Mammary epithelial cell (primary cell): ENCODE data around the gene ING5.

ENCODE experiments used
- EZH2 ChIP-seq: IDR thresholded peaks from 2 replicates; pipeline ENCODE4 v1.6.1; 2012; ENCODE audit warnings: low read length, inconsistent platforms, borderline replicate concordance
- TF ChIP-seq, protein P1 (sequence below), 2 donors: IDR thresholded peaks in 1 of 2; conservative IDR thresholded peaks in 1 of 2; 2 replicates each; pipeline ENCODE4 v1.5.1; 2011 to 2012; ENCODE audit warnings: inconsistent platforms in 2 of 2, low read length in 2 of 2, mild to moderate bottlenecking in 2 of 2, control low read depth in 1 of 2, low read depth in 1 of 2; ENCODE audit not compliant: insufficient read depth in 1 of 2; ENCODE audit errors: extremely low read depth in 1 of 2

DNA sequence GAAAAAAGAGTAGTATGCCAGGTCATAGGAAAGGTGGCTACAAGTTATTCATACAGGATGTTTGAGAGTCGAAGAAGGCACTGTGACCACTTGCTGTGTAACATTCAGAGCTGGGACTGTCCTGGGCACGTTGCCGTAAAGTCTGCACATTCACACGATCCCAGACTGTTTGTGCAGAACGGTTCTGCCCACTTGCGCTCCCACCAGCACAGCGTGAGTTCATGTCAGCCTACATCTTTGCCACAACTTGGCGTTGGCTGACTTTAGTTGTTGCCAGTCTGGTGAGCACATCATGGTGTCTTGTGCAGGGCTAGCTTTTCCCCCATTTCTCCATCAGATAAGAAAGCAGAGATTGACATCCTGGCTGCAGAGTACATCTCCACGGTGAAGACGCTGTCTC is 7.0 kb downstream of the ING5 start:
- TF ChIP-seq EZH2: no peak
- TF ChIP-seq, protein P1, sequence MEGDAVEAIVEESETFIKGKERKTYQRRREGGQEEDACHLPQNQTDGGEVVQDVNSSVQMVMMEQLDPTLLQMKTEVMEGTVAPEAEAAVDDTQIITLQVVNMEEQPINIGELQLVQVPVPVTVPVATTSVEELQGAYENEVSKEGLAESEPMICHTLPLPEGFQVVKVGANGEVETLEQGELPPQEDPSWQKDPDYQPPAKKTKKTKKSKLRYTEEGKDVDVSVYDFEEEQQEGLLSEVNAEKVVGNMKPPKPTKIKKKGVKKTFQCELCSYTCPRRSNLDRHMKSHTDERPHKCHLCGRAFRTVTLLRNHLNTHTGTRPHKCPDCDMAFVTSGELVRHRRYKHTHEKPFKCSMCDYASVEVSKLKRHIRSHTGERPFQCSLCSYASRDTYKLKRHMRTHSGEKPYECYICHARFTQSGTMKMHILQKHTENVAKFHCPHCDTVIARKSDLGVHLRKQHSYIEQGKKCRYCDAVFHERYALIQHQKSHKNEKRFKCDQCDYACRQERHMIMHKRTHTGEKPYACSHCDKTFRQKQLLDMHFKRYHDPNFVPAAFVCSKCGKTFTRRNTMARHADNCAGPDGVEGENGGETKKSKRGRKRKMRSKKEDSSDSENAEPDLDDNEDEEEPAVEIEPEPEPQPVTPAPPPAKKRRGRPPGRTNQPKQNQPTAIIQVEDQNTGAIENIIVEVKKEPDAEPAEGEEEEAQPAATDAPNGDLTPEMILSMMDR (conservative IDR thresholded peaks at IDR 0.05 in 1 of 2, IDR thresholded peaks at IDR 0.05 in 1 of 2; ENCODE audit: extremely low read depth in 1 of 2, insufficient read depth in 1 of 2, low read depth in 1 of 2, low read length in 2 of 2): no peak
